ENCODE results near the gene RTP1. TPM values are rescaled to one million over a fixed set of nuclear protein-coding genes. Genes with fewer than 3 reads are reported as not detected.

Gene RTP1
- total RNA-seq, 1 experiment from 2014 or later: not detected

- Histone ChIP-seq H3K9ac (ENCODE audit: low read length) (no peak overlapping the region), H3K27me3 (ENCODE audit: insufficient read depth, low read length) (peaks cover 14% of the 10 kb centered on the region; the same call in 1 of the 2 replicates), H3K4me1 (ENCODE audit: control insufficient read depth in 1 of 2, insufficient read depth in 2 of 2, low read length in 2 of 2) (peaks cover 0 to 5% of the 10 kb centered on the region in 2 experiments; a peak in 1 of 4 replicates), H3K79me2 (ENCODE audit: insufficient read depth, low read length) (no peaks in the 10 kb centered on the region), H2AFZ (ENCODE audit: low read depth, low read length, poor library complexity, severe bottlenecking) (no peak overlapping the region), H3K9me2 (ENCODE audit: insufficient read depth) (no peaks in the 10 kb centered on the region), H3K36me3 (ENCODE audit: control insufficient read depth in 1 of 2, insufficient read depth in 2 of 2, low read length in 2 of 2) (no peaks in the 10 kb centered on the region), H3K4me3 (replicated peaks in 1 of 2; ENCODE audit: low read depth in 1 of 2, low read length in 2 of 2) (no peak overlapping the region), H3K27ac (ENCODE audit: low read depth, low read length) (no peak overlapping the region), H3K4me2 (ENCODE audit: low read length) (no peak overlapping the region), H3K9me3 (ENCODE audit: control insufficient read depth in 1 of 2, insufficient read depth in 1 of 2, low read depth in 1 of 2, low read length in 2 of 2) (no peaks in the 10 kb centered on the region), H4K20me1 (ENCODE audit: insufficient read depth) (no peaks in the 10 kb centered on the region)
- POLR2A ChIA-PET: no interaction called here
- TF ChIP-seq, protein P1, sequence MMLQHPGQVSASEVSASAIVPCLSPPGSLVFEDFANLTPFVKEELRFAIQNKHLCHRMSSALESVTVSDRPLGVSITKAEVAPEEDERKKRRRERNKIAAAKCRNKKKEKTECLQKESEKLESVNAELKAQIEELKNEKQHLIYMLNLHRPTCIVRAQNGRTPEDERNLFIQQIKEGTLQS (IDR thresholded peaks at IDR 0.05): no peak
- no peak for TF ChIP-seq SRF (IDR thresholded peaks at IDR 0.05; ENCODE audit: low read depth)
- TF ChIP-seq JUND (IDR thresholded peaks at IDR 0.05): no peak
- TF ChIP-seq, protein P2, sequence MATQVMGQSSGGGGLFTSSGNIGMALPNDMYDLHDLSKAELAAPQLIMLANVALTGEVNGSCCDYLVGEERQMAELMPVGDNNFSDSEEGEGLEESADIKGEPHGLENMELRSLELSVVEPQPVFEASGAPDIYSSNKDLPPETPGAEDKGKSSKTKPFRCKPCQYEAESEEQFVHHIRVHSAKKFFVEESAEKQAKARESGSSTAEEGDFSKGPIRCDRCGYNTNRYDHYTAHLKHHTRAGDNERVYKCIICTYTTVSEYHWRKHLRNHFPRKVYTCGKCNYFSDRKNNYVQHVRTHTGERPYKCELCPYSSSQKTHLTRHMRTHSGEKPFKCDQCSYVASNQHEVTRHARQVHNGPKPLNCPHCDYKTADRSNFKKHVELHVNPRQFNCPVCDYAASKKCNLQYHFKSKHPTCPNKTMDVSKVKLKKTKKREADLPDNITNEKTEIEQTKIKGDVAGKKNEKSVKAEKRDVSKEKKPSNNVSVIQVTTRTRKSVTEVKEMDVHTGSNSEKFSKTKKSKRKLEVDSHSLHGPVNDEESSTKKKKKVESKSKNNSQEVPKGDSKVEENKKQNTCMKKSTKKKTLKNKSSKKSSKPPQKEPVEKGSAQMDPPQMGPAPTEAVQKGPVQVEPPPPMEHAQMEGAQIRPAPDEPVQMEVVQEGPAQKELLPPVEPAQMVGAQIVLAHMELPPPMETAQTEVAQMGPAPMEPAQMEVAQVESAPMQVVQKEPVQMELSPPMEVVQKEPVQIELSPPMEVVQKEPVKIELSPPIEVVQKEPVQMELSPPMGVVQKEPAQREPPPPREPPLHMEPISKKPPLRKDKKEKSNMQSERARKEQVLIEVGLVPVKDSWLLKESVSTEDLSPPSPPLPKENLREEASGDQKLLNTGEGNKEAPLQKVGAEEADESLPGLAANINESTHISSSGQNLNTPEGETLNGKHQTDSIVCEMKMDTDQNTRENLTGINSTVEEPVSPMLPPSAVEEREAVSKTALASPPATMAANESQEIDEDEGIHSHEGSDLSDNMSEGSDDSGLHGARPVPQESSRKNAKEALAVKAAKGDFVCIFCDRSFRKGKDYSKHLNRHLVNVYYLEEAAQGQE (IDR thresholded peaks at IDR 0.05; ENCODE audit: low read depth): no peak
- TF ChIP-seq YY1 (IDR thresholded peaks at IDR 0.05; ENCODE audit: extremely low read depth, insufficient replicate concordance, low read depth, low read length): no peak
- TF ChIP-seq, protein P3, sequence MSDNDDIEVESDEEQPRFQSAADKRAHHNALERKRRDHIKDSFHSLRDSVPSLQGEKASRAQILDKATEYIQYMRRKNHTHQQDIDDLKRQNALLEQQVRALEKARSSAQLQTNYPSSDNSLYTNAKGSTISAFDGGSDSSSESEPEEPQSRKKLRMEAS (IDR thresholded peaks at IDR 0.05): no peak
- TF ChIP-seq FOSL1 (IDR thresholded peaks at IDR 0.05; ENCODE audit: low read depth): no peak
- TF ChIP-seq RAD21 (IDR thresholded peaks at IDR 0.05; ENCODE audit: low read depth): no peak
- no peak for TF ChIP-seq ZFX (IDR thresholded peaks at IDR 0.05)
- TF ChIP-seq CEBPB (IDR thresholded peaks at IDR 0.05; ENCODE audit: low read depth): no peak
- TF ChIP-seq ELF1 (IDR thresholded peaks at IDR 0.05; ENCODE audit: borderline replicate concordance, low read depth): no peak
- TF ChIP-seq TCF7L2 (IDR thresholded peaks at IDR 0.05; ENCODE audit: borderline replicate concordance, extremely low read depth, insufficient read depth, insufficient read length): no peak
- no peak for TF ChIP-seq POLR2A (IDR thresholded peaks at IDR 0.05; ENCODE audit: borderline replicate concordance, extremely low read depth, insufficient read depth, insufficient read length)
- TF ChIP-seq EZH2phosphoT487 (IDR thresholded peaks at IDR 0.05; ENCODE audit: borderline replicate concordance): no peak
- no peak for TF ChIP-seq ZNF274 (IDR thresholded peaks at IDR 0.05; ENCODE audit: low read depth, low read length)
- TF ChIP-seq, protein P4, sequence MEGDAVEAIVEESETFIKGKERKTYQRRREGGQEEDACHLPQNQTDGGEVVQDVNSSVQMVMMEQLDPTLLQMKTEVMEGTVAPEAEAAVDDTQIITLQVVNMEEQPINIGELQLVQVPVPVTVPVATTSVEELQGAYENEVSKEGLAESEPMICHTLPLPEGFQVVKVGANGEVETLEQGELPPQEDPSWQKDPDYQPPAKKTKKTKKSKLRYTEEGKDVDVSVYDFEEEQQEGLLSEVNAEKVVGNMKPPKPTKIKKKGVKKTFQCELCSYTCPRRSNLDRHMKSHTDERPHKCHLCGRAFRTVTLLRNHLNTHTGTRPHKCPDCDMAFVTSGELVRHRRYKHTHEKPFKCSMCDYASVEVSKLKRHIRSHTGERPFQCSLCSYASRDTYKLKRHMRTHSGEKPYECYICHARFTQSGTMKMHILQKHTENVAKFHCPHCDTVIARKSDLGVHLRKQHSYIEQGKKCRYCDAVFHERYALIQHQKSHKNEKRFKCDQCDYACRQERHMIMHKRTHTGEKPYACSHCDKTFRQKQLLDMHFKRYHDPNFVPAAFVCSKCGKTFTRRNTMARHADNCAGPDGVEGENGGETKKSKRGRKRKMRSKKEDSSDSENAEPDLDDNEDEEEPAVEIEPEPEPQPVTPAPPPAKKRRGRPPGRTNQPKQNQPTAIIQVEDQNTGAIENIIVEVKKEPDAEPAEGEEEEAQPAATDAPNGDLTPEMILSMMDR (IDR thresholded peaks at IDR 0.05 in 2 of 3, conservative IDR thresholded peaks at IDR 0.05 in 1 of 3; ENCODE audit: borderline replicate concordance in 1 of 3, insufficient read depth in 1 of 3, low read depth in 2 of 3, low read length in 2 of 3): no peak
- RAD21 ChIA-PET (ENCODE audit: low non-redundant PET in 1 of 2, low total read pairs in 2 of 2, uncharacterized antibody in 2 of 2, unreplicated experiment in 2 of 2): no interaction called here
- CTCF ChIA-PET: interaction anchor here (0.6 kb wide), 1 partner anchor 13 kb away, joined by 4 read pairs; no protein-coding TSS in a partner anchor
- ATAC-seq (no peak), DNase-seq (ENCODE audit: low read depth, low spot score) (no peak)
- intact Hi-C loops (cut with micrococcal nuclease): no loop called here
- BruUV-seq (replicated peaks): no TSS peak
Observed at GRCh38 chr3:187207062-187207461, 9.8 kb downstream of the RTP1 start.
